ENCODE data around the gene UST.

Gene UST

GRCh38 chr6:148713921-148714320 is 32.9 kb upstream of the UST start:
- Histone ChIP-seq H3K9me2 (replicated peaks; ENCODE audit: control insufficient read depth, low read length) (no peaks in the 10 kb centered on the region), H3K79me2 (ENCODE audit: control insufficient read depth, low read length) (no peaks in the 10 kb centered on the region), H3K4me1 (ENCODE audit: control insufficient read depth, low read length) (no peaks in the 10 kb centered on the region), H3F3A (ENCODE audit: control insufficient read depth, insufficient read depth) (no peaks in the 10 kb centered on the region), H4K20me1 (ENCODE audit: control insufficient read depth, insufficient read depth, low read depth, low read length) (no peaks in the 10 kb centered on the region), H3K27ac (ENCODE audit: low read depth, low read length) (no peak overlapping the region), H3K4me3 (ENCODE audit: low read length) (no peak overlapping the region), H3K36me3 (ENCODE audit: control insufficient read depth, low read length) (no peaks in the 10 kb centered on the region), H3K9me3 (ENCODE audit: control insufficient read depth, insufficient read depth, low read length) (no peaks in the 10 kb centered on the region), H3K27me3 (ENCODE audit: control insufficient read depth, low read length) (no peaks in the 10 kb centered on the region), H3K4me2 (ENCODE audit: low read length) (no peak overlapping the region)
- TF ChIP-seq EZH2phosphoT487 (IDR thresholded peaks at IDR 0.05; ENCODE audit: borderline replicate concordance, low read length), result no peak
- TF ChIP-seq CTCF (IDR thresholded peaks at IDR 0.05; ENCODE audit: low read depth, low read length, poor library complexity, severe bottlenecking), result no peak

- no peaks in the 10 kb centered on the region for H3K27me3 ChIP-seq (ENCODE audit: control insufficient read depth, low read length)
- H3K9me3 ChIP-seq (ENCODE audit: control insufficient read depth, insufficient read depth, low read length), result no peaks in the 10 kb centered on the region
- no peaks in the 10 kb centered on the region for H4K20me1 ChIP-seq (ENCODE audit: control insufficient read depth, insufficient read depth, low read depth, low read length)
- no peaks in the 10 kb centered on the region for H3K9me2 ChIP-seq (replicated peaks; ENCODE audit: control insufficient read depth, low read length)
- TF ChIP-seq EZH2phosphoT487 (IDR thresholded peaks at IDR 0.05; ENCODE audit: borderline replicate concordance, low read length) (no peak), CTCF (IDR thresholded peaks at IDR 0.05; ENCODE audit: low read depth, low read length, poor library complexity, severe bottlenecking) (no peak)
- no peaks in the 10 kb centered on the region for H3K79me2 ChIP-seq (ENCODE audit: control insufficient read depth, low read length)
- no peak overlapping the region for H3K4me2 ChIP-seq (ENCODE audit: low read length)
- H3F3A ChIP-seq (ENCODE audit: control insufficient read depth, insufficient read depth), result no peaks in the 10 kb centered on the region
- H3K27ac ChIP-seq (ENCODE audit: low read depth, low read length), result no peak overlapping the region
- no peaks in the 10 kb centered on the region for H3K4me1 ChIP-seq (ENCODE audit: control insufficient read depth, low read length)
- H3K4me3 ChIP-seq (ENCODE audit: low read length), result no peak overlapping the region
- no peaks in the 10 kb centered on the region for H3K36me3 ChIP-seq (ENCODE audit: control insufficient read depth, low read length)
Measured at GRCh38 chr6:148716811-148717210, 30.0 kb upstream of the UST start.

GRCh38 chr6:148720406-148720805 is 26.4 kb upstream of the UST start:
- no peaks in the 10 kb centered on the region for H3K9me2 ChIP-seq (replicated peaks; ENCODE audit: control insufficient read depth, low read length)
- H3K27me3 ChIP-seq (ENCODE audit: control insufficient read depth, low read length), result no peaks in the 10 kb centered on the region
- H3K27ac ChIP-seq (ENCODE audit: low read depth, low read length), result no peak overlapping the region
- H3K4me1 ChIP-seq (ENCODE audit: control insufficient read depth, low read length), result no peaks in the 10 kb centered on the region
- H3K4me2 ChIP-seq (ENCODE audit: low read length), result no peak overlapping the region
- no peak overlapping the region for H3K4me3 ChIP-seq (ENCODE audit: low read length)
- no peaks in the 10 kb centered on the region for H3K36me3 ChIP-seq (ENCODE audit: control insufficient read depth, low read length)
- H3F3A ChIP-seq (ENCODE audit: control insufficient read depth, insufficient read depth), result no peaks in the 10 kb centered on the region
- H3K9me3 ChIP-seq (ENCODE audit: control insufficient read depth, insufficient read depth, low read length), result no peaks in the 10 kb centered on the region
- TF ChIP-seq EZH2phosphoT487 (IDR thresholded peaks at IDR 0.05; ENCODE audit: borderline replicate concordance, low read length), result no peak
- TF ChIP-seq CTCF (IDR thresholded peaks at IDR 0.05; ENCODE audit: low read depth, low read length, poor library complexity, severe bottlenecking), result no peak
- H4K20me1 ChIP-seq (ENCODE audit: control insufficient read depth, insufficient read depth, low read depth, low read length), result no peaks in the 10 kb centered on the region
- H3K79me2 ChIP-seq (ENCODE audit: control insufficient read depth, low read length), result no peaks in the 10 kb centered on the region

GRCh38 chr6:148720897-148721296 is 25.9 kb upstream of the UST start:
- H3K4me2 ChIP-seq (ENCODE audit: low read length), result no peak overlapping the region
- no peaks in the 10 kb centered on the region for H3K27me3 ChIP-seq (ENCODE audit: control insufficient read depth, low read length)
- H3K79me2 ChIP-seq (ENCODE audit: control insufficient read depth, low read length), result no peaks in the 10 kb centered on the region
- H3F3A ChIP-seq (ENCODE audit: control insufficient read depth, insufficient read depth), result no peaks in the 10 kb centered on the region
- H3K4me3 ChIP-seq (ENCODE audit: low read length), result no peak overlapping the region
- no peaks in the 10 kb centered on the region for H3K9me3 ChIP-seq (ENCODE audit: control insufficient read depth, insufficient read depth, low read length)
- H3K4me1 ChIP-seq (ENCODE audit: control insufficient read depth, low read length), result no peaks in the 10 kb centered on the region
- H3K27ac ChIP-seq (ENCODE audit: low read depth, low read length), result no peak overlapping the region
- TF ChIP-seq EZH2phosphoT487 (IDR thresholded peaks at IDR 0.05; ENCODE audit: borderline replicate concordance, low read length) (no peak), CTCF (IDR thresholded peaks at IDR 0.05; ENCODE audit: low read depth, low read length, poor library complexity, severe bottlenecking) (no peak)
- H3K36me3 ChIP-seq (ENCODE audit: control insufficient read depth, low read length), result no peaks in the 10 kb centered on the region
- H4K20me1 ChIP-seq (ENCODE audit: control insufficient read depth, insufficient read depth, low read depth, low read length), result no peaks in the 10 kb centered on the region
- no peaks in the 10 kb centered on the region for H3K9me2 ChIP-seq (replicated peaks; ENCODE audit: control insufficient read depth, low read length)
